G401 (cell line): Measurements from ENCODE around the gene FOXK2. TPM values are rescaled to one million over a fixed set of nuclear protein-coding genes. Genes with fewer than 3 reads are reported as not detected.
A peak's percentile ranks its signal among the peaks of the same experiment; 100 is the strongest.
"Not testable (repeated sequence)": the region's sequence is repeated elsewhere in the genome, so short reads cannot be mapped to it uniquely, and the experiment has no call there.

Source experiments
- DNase-seq: peaks from one replicate; pipeline ENCODE4 v3.0.0-alpha.2; 2015; ENCODE audit warnings: low spot score
- in situ Hi-C: cut with HindIII; loops from 2 replicates; pipeline ENCODE4 v1.10.0; 2016; ENCODE audit warnings: low sequenced_read_pairs, mixed read lengths
- total RNA-seq: library from RNA; depleted of rRNA; stranded (reverse); fragments of >200 nt; shearing (Covaris generic); gene quantifications from 2 replicates; pipeline ENCODE4 v1.2.3, GENCODE V29; 2014

FOXK2 gene
- total RNA-seq, 1 experiment from 2014 or later: 52.8 TPM

DNA sequence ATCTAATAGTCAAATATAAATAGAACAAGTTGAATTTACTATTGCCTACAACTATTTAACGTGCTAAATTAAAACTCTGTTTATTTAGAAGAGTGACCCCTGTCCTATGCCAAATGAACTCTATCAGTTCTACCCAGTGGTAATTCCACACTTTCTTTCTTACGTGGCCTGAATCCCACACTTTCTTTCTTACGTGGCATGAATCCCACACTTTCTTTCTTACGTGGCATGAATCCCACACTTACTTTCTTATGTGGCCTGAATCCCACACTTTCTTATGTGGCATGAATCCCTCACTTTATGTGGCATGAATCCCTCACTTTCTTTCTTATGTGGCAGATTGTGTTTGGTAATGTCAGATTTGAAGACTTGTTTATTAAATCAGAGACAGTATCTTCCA is 6.2 kb downstream of the FOXK2 start:
- DNase-seq: no peak
- in situ Hi-C loops: no loop called here

DNA sequence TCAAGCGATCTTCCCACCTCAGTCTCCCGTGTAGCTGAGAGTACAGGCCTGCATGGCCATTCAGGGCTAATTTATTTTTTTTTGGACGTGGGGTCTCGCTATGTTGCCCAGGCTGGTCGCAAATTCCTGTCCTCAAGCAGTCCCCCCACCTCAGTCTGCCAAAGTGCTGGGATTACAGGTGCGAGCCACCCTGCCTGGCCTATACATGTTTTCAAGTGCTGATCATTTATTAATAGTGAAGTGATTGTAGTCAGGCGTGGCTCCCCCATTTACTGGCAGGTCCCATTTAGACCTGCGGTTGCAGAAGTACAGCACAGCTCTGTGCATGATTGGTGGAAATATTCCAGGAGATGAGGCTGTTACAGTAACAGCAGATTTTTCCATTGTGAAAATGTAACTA is 8.4 kb downstream of the FOXK2 start:
- peak; percentile 33 for DNase-seq
- in situ Hi-C loops: no loop called here

DNA sequence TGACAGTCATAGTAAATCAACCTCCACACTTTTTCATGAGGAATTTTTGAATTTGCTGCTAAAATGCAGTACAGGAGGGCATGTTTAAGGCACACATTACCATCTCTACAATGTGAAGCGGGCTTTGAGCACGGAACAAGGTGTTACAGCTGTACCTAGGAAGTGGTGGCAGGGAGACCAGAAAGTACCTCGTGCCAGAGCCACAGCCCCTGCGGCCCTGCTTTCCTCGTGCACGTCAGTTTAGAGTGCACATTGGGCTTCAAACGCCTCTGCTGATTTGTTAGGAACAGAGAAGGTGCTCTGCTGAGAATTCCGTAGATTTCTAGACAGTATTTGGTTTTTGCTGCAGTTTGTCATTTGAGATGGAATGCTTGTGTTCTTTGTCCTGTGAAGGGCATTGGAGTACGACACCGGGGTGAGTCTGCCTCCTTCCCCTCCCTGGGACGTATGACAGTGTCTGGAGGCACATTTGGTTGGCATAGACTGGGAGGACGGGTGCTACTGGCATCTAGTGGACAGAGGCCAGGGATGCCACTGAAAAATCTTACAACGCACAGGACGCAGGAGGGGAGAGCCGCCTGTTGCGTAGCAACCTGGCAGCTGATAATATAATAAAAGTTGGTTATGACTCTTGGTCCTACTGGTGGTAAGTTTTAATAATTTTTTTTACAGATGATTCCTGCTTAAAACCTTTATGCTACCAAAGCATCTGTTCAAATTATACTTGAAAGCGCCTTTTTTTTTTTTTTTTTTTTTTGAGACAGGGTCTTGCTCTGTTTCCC is 9.1 kb downstream of the FOXK2 start:
- in situ Hi-C loops: no loop called here
- DNase-seq: peak; percentile 93

DNA sequence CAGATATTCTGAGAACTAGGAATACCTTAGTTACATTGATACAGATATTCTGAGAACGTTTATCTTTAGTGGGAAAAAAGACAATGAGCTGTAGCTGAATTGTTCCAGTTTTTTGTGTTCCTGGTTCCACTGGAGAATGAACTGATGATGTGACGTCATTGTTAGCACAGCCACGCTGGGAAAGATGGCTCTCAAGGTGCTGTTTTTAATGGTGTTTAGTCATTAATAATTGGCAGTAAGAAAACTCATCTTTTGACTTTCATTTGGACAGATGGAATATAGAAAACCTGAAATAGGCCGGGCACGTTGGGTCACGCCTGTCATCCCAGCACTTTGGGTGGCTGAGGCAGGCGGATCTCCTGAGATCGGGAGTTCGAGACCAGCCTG is 10.4 kb downstream of the FOXK2 start:
- in situ Hi-C loops: no loop called here
- DNase-seq: no peak

DNA sequence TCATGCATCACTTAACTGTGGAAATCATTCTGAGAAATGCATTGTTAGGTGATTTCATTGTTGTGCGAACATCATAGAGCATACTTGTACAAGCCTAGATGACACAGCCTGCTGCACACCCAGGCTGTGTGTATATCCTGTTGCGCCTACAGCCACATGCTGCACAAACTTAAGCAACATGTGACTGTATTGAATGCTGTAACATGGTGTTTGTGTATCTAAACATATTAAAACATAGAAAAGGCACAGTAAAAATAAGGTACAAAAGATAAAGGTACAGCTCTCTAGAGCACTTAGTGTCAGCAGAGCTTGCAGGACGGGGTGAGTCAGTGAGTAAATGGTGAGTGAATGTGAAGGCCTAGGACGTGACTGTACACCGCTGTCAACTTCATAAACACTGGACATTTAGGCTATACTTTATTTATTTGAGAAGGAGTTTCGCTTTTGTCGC is 11.9 kb downstream of the FOXK2 start:
- in situ Hi-C loops: no loop called here

DNA sequence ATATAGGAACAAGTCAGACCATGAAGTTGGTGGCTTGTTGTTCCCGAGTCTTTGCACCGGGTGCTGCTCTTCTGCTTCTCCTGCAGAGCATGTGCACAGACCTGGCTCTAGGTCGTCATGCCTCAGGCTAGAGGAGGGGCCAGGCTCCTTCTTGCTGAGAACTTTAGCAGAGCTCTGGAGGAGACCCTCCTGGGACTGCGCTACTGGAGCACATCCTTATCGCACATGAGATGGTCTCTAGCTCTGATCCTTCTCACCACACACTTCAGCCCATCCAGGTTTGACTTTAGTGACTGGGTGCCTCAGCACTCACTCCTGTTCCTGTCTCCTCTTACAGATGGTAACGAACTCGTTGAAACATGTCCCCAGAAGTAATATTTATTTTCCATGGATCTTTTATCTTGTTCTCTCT is 14.9 kb downstream of the FOXK2 start:
- DNase-seq: no peak
- in situ Hi-C loops: no loop called here

More for the DNA sequence above, 11.9 kb downstream of the FOXK2 start:
- DNase-seq: no peak

DNA sequence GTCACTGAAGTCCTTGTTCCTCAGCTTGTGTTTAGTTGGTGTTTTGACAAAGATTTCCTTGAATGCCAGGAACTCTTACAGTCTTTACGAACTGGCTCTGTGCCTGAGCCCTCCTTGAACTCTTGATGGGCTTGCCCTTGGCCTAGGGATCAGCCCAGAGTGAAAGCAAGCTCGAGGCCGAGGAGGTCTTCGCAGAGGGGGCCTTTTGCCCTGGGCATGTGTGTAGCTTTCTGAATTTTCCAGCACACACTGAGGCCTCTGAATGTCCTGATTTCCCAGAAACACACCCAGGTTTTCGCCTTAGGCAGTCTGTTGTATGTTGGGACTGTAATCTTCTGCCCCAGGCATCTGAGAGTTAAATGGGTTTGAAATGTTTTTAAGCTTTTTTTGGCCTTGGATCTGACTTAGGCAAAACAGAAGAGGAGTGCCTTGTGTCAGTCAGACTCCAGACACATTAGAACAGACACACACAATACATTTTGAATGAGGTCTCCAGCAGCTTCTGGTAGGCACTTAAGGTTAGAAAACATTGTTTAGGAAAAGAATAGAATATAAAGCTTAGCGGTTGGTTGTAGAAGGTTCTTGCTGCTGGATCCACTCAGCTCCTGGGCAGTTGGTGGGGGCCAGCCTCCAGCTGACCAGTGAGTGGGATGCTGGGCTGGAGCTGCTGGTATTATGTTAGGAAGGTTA is 17.1 kb downstream of the FOXK2 start:
- in situ Hi-C loops: no loop called here
- DNase-seq: no peak

DNA sequence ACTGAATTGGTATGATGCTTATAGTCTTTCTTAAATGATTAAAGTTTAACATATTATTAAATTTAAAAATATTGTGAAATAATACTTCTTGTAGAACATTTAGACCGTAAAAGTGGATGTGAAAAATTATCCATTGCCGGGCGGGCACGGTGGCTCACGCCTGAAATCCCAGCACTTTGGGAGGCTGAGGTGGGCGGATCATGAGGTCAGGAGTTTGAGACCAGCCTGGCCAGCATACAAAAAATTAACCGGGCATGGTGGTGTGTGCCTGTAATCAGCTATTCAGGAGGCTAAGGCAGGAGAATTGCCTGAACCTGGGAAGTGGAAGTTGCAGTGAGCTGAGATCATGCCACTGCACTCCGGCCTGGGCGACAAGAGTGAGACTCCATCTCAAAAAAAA is 17.7 kb downstream of the FOXK2 start:
- in situ Hi-C loops, DNase-seq: not testable (repeated sequence)

DNA sequence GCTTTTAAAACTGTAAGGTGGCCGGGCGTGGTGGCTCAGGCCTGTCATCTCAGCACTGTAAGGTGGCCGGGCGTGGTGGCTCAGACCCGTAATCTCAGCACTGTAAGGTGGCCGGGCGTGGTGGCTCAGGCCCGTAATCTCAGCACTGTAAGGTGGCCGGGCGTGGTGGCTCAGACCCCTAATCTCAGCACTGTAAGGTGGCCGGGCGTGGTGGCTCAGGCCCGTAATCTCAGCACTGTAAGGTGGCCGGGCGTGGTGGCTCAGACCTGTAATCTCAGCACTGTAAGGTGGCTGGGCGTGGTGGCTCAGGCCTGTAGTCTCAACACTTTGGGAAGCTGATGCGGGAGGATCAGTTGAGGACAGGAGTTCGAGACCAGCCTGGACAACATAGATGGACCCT is 19.5 kb downstream of the FOXK2 start:
- DNase-seq, in situ Hi-C loops: not testable (repeated sequence)

DNA sequence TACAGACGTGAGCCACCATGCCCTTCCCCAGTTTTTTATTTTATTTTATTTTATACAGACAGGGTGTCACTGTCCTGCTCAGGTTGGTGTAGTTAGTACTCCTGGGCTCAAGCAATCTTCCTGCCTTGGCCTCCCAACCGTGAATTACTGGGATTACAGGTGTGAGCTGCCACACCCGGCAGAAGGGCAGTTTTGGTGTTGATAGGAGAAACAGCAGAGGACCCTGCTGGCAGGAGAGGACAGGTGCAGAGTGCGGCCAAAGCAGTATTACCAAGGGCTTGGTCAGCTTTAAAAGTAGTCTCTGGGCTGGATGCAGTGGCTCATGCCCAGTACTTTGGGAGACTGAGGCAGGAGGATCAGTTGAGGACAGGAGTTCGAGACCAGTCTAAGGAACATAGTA is 22.9 kb downstream of the FOXK2 start:
- DNase-seq: no peak
- in situ Hi-C loops: no loop called here

DNA sequence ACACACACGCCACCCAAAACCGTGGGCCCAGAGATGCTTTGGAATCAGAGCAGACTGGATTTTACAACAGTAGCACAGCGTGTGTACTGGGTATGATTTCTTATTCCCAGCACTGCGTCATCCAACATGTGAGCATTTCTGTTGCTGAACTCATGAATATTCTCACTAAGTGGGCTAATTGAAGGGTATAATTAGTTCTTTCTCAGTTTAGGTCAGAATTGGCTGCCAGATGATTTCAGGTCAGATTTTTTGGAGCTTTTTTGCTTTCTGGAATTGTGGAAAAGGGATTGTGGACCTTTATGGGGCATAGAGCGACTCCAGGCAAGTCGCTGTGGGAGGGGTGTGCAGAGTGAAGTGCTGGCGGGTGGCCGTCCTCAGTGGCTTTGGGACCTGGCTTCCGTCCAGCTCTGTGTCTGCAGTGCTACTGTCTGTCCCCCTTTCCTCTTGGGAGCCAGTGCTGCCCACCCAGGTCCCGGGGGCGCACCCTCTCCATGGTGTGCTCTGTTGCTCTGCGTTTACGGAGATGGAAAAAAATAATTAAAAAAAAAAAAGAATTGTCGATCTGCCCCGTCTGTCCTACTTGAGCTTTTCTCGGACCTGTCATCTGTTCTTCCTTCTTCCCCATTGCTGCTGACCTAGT is 25.0 kb downstream of the FOXK2 start:
- peak; percentile 54 for DNase-seq
- in situ Hi-C loops: no loop called here

DNA sequence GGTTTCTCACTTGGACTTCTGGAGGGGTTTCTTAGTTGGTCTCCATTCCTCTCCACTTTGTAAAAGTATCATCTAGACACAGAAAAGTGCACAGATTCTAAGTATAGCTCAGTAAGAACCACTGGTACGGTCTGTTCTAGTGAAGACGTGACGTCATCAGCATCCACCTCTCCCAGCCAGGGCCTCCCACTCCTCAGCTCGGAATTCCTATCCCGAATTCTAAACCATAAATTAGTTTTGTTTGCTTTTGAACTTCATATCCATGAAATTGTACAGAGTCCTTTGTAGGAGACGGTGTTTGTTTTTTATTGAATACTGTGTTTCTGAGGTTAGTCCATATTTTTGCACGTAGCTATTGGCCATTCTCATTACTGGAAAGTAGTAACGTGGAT is 25.5 kb downstream of the FOXK2 start:
- in situ Hi-C loops: no loop called here

DNA sequence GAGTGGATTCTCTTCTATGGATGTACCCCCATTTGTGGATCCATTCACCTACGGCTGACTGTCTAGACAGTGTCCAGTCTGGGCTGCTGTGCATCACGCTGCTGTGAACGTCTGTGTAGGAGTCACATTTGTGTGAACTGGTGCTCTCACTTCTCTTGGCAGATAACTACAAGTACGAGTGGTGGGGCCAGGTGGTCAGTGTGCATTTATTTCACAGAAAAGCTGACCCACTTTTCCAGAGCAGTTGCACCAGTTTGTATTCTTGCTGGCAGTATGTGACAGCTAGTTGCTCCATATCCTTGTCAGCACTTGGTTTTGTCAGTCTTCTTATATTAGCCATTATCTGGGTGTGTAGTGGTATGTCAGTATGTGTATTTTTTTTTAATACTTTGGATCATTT is 28.4 kb downstream of the FOXK2 start:
- DNase-seq: no peak
- in situ Hi-C loops: no loop called here

More for the DNA sequence above, 25.5 kb downstream of the FOXK2 start:
- peak; percentile 42 for DNase-seq

DNA sequence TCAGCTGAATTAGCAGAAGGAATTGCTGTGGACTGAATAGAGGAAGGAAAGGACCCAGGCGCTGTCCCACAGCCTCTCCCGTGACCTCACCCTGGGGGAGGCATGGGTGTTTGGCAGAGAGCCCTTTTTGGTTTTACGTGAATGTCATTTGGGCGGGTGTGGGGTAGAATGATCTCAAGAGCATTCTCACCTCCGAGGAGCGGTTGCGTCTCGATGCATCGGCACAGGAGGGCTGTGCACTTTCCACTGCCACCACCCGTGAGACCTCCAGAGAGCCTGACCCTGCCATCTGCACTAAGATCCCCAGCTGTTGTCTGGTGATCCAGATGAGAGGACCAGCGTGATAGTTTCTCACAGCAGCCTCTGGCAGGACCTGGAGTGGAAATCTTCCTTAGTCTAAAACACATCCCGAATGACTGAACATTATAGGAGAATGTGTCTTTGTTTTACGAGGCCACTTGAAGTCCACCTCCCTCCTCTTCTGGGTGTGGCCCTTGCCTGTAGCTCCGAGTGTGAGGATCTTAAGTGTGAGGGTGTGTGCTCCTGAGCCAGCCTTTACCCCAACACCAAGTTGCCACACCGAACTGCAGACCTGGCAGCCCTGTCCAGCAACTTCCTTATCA is 29.3 kb downstream of the FOXK2 start:
- no peak for DNase-seq
- in situ Hi-C loops: no loop called here

DNA sequence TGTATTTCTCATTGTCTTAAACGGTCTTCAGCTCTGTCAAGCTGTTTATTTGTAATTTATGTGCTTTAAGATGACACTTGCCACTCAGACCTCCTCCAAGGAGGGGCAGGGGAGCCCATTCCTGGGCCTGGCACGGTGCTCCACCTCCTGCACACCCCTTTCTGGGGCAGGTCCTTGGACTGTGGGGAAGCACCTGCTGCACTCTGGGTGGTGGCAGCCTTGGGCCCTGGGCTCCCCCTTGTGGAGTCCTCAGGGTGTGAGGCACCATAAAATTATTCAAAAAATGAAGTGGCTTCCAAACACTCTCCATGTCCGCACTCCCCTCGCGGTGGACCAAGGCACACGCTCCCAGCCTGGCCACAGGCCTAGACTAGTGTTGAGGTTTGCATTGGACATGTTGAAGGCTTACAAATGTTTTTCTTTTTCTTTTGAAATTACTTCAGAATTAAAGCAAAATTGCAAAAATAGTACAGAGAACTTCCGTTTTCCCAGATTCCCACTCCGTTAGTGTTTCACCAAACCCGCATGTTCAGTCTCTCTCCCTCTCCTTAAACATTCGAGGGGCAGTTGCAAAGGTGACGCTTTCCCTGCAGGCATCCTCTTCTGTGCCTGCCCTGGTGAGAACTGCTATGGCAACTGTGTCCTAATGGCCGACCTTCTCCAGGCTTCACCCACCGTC is 32.4 kb downstream of the FOXK2 start:
- DNase-seq: peak; percentile 64
- in situ Hi-C loops: no loop called here

DNA sequence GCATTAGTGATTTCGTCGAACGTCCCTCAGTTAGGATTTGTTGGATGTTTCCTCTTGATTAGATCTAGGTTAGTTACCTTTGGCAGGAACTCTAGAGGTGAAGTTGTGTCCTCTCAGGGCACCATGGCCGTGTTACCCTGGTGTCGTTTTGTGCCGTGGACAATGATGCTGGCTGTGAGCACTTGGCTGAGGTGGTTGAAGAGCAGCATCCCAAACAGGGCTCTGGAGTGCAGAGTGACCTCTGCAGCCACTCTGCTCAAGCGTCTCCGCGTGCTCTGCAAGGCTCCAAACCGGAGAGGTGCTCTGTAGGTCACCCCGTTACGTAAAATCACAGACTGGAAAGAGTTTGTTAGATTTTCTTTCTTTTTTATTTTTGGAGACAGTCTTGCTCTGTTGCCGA is 33.0 kb downstream of the FOXK2 start:
- in situ Hi-C loops: no loop called here
- DNase-seq: no peak

DNA sequence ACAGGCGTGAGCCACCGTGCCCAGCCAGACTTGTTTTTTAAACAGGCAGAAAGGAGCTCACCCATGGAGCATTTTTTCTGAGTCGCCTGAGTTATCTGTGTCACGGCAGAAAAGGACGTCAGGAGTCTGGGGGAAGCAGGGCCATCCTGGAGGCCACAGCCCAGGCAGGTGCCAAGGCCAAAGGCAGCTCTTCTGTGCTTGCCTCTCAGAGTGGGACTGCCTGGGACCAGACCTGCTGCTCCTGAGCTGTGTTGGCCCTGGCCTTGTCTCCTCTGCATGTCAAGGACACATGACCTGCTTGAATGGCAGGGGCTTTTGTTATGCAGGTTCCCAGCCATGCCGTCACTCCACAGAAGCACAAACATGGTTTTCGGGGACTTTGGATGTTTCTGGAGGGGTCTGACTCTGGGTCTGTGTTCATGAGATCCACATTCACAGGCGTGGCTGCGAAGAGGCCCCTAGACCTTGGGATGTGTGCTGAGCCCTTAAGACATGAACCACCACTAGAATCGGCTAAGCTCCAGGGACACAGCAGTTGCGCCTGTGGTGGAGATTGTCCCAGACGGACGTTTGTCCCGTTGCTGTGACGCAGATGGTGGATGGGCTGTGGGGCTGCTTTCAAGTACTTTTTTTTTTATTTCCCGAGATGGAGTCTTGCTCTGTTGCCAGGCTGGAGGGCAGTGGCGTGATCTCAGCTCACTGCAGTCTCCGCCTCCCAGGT is 33.8 kb downstream of the FOXK2 start:
- peak; percentile 32 for DNase-seq
- in situ Hi-C loops: no loop called here

DNA sequence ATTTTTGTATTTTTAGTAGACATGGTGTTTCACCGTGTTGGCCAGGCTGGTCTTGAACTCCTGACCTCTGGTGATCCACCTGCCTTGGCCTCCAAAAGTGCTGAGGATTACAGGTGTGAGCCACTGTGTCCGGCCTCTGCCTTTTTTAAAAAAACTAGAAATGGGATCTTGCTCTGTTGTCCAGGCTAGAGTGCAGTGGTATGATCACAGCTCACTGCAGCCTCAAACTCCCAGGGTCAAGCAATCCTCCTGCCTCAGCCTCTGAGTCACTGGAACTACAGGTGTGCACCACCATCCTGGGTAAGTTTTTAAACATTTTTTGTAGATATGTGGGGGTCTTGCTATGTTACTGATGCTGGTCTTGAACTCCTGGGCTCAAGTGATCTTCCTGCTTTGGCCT is 38.0 kb downstream of the FOXK2 start:
- DNase-seq, in situ Hi-C loops: not testable (repeated sequence)
